GM18867 (cell line): ENCODE measurements around the gene APOL3.
"Not testable (repeated sequence)": the region's sequence is repeated elsewhere in the genome, so short reads cannot be mapped to it uniquely, and the experiment has no call there.

Experiments used
- ATAC-seq: cut with Tn5 transposase; IDR thresholded peaks from one replicate; pipeline ENCODE4 v1.9.1; 2021; ENCODE audit warnings: mild to moderate bottlenecking, moderate library complexity; ENCODE audit not compliant: unreplicated experiment

The APOL3 gene

GRCh38 chr22:36104988-36105387 is 55.6 kb downstream of the APOL3 start:
- ATAC-seq: no peak

DNA sequence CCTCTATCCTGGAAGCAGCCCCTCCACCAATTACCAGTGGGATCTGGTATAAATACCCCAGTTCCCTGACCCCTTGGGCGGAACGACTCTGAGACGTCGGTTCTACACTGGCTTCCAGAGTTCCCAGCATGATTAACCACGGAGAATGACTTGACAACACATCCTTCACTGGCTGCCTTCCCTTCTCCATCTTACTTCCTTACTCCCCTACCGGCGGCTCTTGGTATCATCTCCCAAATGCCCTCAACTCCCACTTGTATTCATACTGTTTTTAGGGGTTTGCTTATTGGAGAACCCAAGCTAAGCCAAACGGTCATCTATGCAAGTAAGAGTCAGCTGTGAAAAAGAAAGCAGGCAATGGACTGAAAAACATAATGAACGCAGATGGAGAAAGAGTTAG is 56.1 kb downstream of the APOL3 start:
- ATAC-seq: no peak

- no peak for ATAC-seq
Measured at GRCh38 chr22:36103891-36104290, 56.7 kb downstream of the APOL3 start.

DNA sequence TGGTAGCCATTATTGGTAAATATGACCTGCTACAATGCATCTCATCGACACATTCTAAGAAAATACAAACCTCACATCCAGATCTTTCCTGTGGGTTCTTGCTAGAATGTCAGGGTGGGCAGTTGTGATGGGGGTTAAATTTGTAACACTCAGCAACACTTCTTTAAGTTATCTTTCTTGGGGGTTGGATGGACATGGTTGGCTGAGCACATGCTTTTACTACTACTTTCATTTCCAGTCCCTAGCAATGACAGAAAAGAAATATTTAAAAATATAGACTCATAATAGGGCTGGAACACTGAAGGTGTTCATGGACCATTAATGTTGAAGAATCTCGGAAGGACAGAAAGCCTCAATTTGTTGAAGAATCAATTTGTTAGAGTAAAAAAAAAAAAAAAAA is 57.6 kb downstream of the APOL3 start:
- ATAC-seq: no peak

DNA sequence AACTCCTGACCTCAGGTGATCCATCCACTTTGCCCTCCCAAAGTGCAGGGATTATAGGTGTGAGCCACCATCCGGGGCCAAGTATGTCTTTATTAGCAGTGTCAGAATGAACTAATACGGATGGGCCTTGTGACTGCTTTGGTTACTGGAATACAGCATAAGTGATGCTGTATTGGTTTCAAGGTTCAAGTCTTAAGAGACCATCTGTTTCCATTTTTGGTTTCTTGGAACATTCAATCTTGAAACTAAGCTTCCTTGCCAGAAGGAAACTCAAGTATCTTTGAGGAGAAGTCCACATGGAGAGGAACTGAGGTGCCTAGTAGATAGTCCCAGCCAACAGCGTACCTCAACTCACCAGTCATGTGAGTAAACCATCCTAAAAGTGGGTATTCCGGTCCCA is 58.8 kb downstream of the APOL3 start:
- no peak for ATAC-seq

- ATAC-seq: not testable (repeated sequence)
Measured at GRCh38 chr22:36100908-36101307, 59.6 kb downstream of the APOL3 start.

- no peak for ATAC-seq
Measured at GRCh38 chr22:36100134-36100824, 60.3 kb downstream of the APOL3 start.

- ATAC-seq: not testable (repeated sequence)
Measured at GRCh38 chr22:36099561-36099960, 61.0 kb downstream of the APOL3 start.

DNA sequence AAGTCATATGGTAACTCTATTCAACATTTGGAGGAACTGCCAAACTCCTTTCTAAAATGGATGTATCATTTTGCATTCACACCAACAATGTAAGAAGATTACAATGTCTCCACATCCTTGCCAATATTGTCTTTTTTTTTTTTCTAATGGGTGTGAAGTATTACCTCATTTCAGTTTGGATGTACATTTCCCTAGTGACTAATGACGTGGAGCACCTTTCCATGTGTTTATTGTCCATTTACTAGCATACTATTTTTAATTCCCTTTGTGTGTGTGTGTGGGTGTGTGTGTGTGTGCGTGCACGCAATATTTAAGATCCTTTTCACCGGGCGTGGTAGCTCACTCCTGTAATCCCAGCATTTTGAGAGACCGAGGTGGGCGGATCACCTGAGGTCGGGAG is 62.7 kb downstream of the APOL3 start:
- no peak for ATAC-seq

DNA sequence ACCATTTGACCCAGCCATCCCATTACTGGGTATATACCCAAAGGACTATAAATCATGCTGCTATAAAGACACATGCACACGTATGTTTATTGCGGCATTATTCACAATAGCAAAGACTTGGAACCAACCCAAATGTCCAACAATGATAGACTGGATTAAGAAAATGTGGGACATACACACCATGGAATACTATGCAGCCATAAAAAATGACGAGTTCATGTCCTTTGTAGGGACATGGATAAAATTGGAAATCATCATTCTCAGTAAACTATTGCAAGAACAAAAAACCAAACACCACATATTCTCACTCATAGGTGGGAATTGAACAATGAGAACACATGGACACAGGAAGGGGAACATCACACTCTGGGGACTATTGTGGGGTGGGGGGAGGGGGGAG is 69.8 kb downstream of the APOL3 start:
- not testable (repeated sequence) for ATAC-seq
